Keratinocyte (primary cell): Measurements from ENCODE around the gene FAM221A.

Experiments used
- CTCF ChIP-seq, 3 experiments: IDR thresholded peaks in 1 of 3; conservative IDR thresholded peaks in 1 of 3; optimal IDR thresholded peaks in 1 of 3; 2 replicates in 2 of 3; 3 replicates in 1 of 3; pipeline versions ENCODE3 to v1.5.1; 2011; ENCODE audit warnings: low read length in 3 of 3, mild to moderate bottlenecking in 3 of 3, moderate library complexity in 2 of 3, control low read depth in 1 of 3, inconsistent platforms in 1 of 3; ENCODE audit not compliant: insufficient read depth in 2 of 3; ENCODE audit errors: extremely low read depth in 1 of 3
- EZH2 ChIP-seq: IDR thresholded peaks from one replicate; pipeline ENCODE4 v1.6.1; 2012; ENCODE audit warnings: inconsistent platforms, mild to moderate bottlenecking, low read length, moderate library complexity

- TF ChIP-seq CTCF (optimal IDR thresholded peaks at IDR 0.05 in 1 of 3, IDR thresholded peaks at IDR 0.05 in 1 of 3, conservative IDR thresholded peaks at IDR 0.05 in 1 of 3; ENCODE audit: extremely low read depth in 1 of 3, insufficient read depth in 2 of 3, low read length in 3 of 3), result no peak
- TF ChIP-seq EZH2, result no peak
These were observed 41.5 kb downstream of the FAM221A start for GRCh38 chr7:23721456-23721855.
